SH-SY5Y (cell line): ENCODE data around the gene SMG9.

Experiments
- GATA2 ChIP-seq: IDR thresholded peaks from 2 replicates; pipeline ENCODE4 v1.6.1; 2011; ENCODE audit warnings: mild to moderate bottlenecking, low read depth, low read length
- GATA3 ChIP-seq: IDR thresholded peaks from 2 replicates; pipeline ENCODE4 v1.6.1; 2011; ENCODE audit warnings: low read depth, mild to moderate bottlenecking, low read length, moderate library complexity

DNA sequence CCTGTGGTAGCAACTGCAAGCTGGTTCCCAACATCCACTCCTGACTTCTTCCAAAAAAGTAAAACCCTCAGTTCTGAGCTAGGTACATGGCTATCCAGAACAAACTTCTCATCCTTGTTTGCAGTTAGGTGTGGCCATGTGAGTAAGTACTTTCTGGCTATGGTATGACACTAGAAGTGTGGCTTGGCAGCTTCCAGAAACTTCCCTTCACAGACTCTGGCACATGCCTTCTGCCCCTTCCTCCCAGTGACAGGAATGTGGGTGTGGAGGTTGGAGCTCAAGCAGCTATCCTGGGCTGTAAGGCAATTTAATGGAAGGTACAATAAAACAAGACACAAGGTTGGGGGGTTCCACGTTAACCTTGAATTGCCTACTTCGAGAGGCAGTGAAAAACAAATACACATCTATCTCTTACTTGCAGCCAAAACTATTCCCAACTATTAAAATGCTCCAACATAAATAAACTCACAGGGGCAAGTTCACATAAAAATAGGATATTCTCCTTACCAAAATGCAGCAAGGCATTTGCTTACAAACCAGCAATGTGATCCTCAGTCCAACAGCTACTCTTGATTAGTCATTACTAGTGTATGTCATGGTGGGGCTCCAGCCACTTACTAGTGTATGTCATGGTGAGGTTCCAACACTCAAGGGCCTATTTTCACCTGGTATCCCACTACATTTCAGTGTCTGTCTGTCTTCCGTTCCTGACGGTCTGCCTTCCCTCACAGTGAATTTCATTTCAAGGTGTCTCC lies 3.1 kb downstream of the SMG9 start:
- TF ChIP-seq GATA2: no peak
- no peak for TF ChIP-seq GATA3
